Measurements from ENCODE around the gene DTD1.

Gene DTD1

GRCh38 chr20:18802012-18802634 is 214.3 kb downstream of the DTD1 start:
- no peak for DNase-seq (ENCODE audit: low read depth)
- TF ChIP-seq CTCF (IDR thresholded peaks at IDR 0.05; ENCODE audit: control insufficient read depth, insufficient read depth, low read depth, low read length, missing control alignments): no peak
- no peak overlapping the region for H3K4me3 ChIP-seq (ENCODE audit: control insufficient read depth, low read depth, low read length)

- H3K4me3 ChIP-seq (ENCODE audit: control insufficient read depth, low read depth, low read length): no peak overlapping the region
- TF ChIP-seq CTCF (IDR thresholded peaks at IDR 0.05; ENCODE audit: control insufficient read depth, insufficient read depth, low read depth, low read length, missing control alignments): no peak
- no peak for DNase-seq (ENCODE audit: low read depth)
These were observed 218.0 kb downstream of the DTD1 start for GRCh38 chr20:18805881-18806280.

GRCh38 chr20:18808712-18809111 is 220.9 kb downstream of the DTD1 start:
- no peak for DNase-seq (ENCODE audit: low read depth)
- no peak overlapping the region for H3K4me3 ChIP-seq (ENCODE audit: control insufficient read depth, low read depth, low read length)
- no peak for TF ChIP-seq CTCF (IDR thresholded peaks at IDR 0.05; ENCODE audit: control insufficient read depth, insufficient read depth, low read depth, low read length, missing control alignments)

- no peak for TF ChIP-seq CTCF (IDR thresholded peaks at IDR 0.05; ENCODE audit: control insufficient read depth, insufficient read depth, low read depth, low read length, missing control alignments)
- no peak for DNase-seq (ENCODE audit: low read depth)
- no peak overlapping the region for H3K4me3 ChIP-seq (ENCODE audit: control insufficient read depth, low read depth, low read length)
These were observed 223.3 kb downstream of the DTD1 start for GRCh38 chr20:18811186-18811585.

GRCh38 chr20:18811904-18812303 is 224.1 kb downstream of the DTD1 start:
- TF ChIP-seq CTCF (IDR thresholded peaks at IDR 0.05; ENCODE audit: control insufficient read depth, insufficient read depth, low read depth, low read length, missing control alignments): no peak
- H3K4me3 ChIP-seq (ENCODE audit: control insufficient read depth, low read depth, low read length): no peak overlapping the region
- no peak for DNase-seq (ENCODE audit: low read depth)

GRCh38 chr20:18813483-18813882 is 225.6 kb downstream of the DTD1 start, which contains the start of gene SCP2D1:
TSS of gene SCP2D1 (plus strand) at chr20:18813783. CDS start at chr20:18813816, 33 bp downstream.
- no peak for DNase-seq (ENCODE audit: low read depth)
- no peak within 1 kb of the TSS for H3K4me3 ChIP-seq (ENCODE audit: control insufficient read depth, low read depth, low read length)
- TF ChIP-seq CTCF (IDR thresholded peaks at IDR 0.05; ENCODE audit: control insufficient read depth, insufficient read depth, low read depth, low read length, missing control alignments): no peak
